K562 (cell line): Measurements from ENCODE around the gene RPS2. TPM values are rescaled to one million over a fixed set of nuclear protein-coding genes. Genes with fewer than 3 reads are reported as not detected.
A peak's percentile ranks its signal among the peaks of the same experiment; 100 is the strongest.

Source experiments
- CTCF ChIP-seq, 3 experiments: IDR thresholded peaks in 2 of 3; conservative IDR thresholded peaks in 1 of 3; 2 replicates each; pipeline ENCODE4 v1.5.1; 2011 to 2012; ENCODE audit warnings: low read length in 3 of 3, mild to moderate bottlenecking in 3 of 3, control low read depth in 2 of 3, improper control_type of control experiment in 1 of 3, inconsistent platforms in 1 of 3, low read depth in 1 of 3, mixed read lengths in 1 of 3, moderate library complexity in 1 of 3; ENCODE audit not compliant: insufficient read depth in 2 of 3
- CUX1 ChIP-seq: fragments of 200-800 bp; sonication (Bioruptor generic); IDR thresholded peaks from 2 replicates; pipeline ENCODE4 v1.6.1; 2016; ENCODE audit warnings: missing genetic modification characterization, missing compliant biosample characterization
- ILF3 ChIP-seq: fragments of 450-650 bp; IDR thresholded peaks from 2 replicates; pipeline ENCODE4 v1.6.1; 2018; ENCODE audit warnings: antibody characterized with exemption, mild to moderate bottlenecking, moderate library complexity, borderline replicate concordance
- NR4A1 ChIP-seq, 2 experiments: fragments of 250-450 bp in 1 of 2; fragments of 450-650 bp in 1 of 2; sonication (Bioruptor Pico) in 1 of 2; IDR thresholded peaks; 2 replicates each; pipeline versions ENCODE4 v1.4.0 to v1.6.1; 2016 to 2020; ENCODE audit warnings: mild to moderate bottlenecking in 2 of 2, missing compliant biosample characterization in 1 of 2, missing genetic modification characterization in 1 of 2, moderate library complexity in 1 of 2
- PRDM10 ChIP-seq: fragments of 450-650 bp; IDR thresholded peaks from 2 replicates; pipeline ENCODE4 v1.6.1; 2018; ENCODE audit not compliant: partially characterized antibody
- RBBP5 ChIP-seq: fragments of 200-600 bp; sonication (generic); IDR thresholded peaks from 2 replicates; pipeline ENCODE4 v1.6.1; 2012; ENCODE audit warnings: borderline replicate concordance, mild to moderate bottlenecking, low read length, control low read depth, inconsistent platforms; ENCODE audit not compliant: insufficient read depth, poor library complexity, severe bottlenecking
- THAP12 ChIP-seq: fragments of 250-450 bp; sonication (Bioruptor Pico); IDR thresholded peaks from 2 replicates; pipeline ENCODE4 v1.9.0; 2021; ENCODE audit warnings: mild to moderate bottlenecking, inconsistent platforms
- ZNF785 ChIP-seq: fragments of 250-450 bp; sonication (Bioruptor Pico); IDR thresholded peaks from 2 replicates; pipeline ENCODE4 v1.4.0; 2020; ENCODE audit warnings: mild to moderate bottlenecking
- polyA plus RNA-seq, 8 experiments: library from polyadenylated mRNA; depleted of rRNA in 4 of 8; stranded (reverse) in 5 of 8; unstranded in 3 of 8; fragments of >200 nt; fragmentation: Nextera tagmentation in 2 of 8; fragmentation: Illumina TruSeq in 1 of 8; extraction: Ambion mirVana in 2 of 8; extraction: Trizol in 1 of 8; gene quantifications; 2 replicates each; pipeline versions ENCODE4 v1.2.1 to v1.2.3, GENCODE V29; 2011 to 2014; ENCODE audit warnings: inconsistent platforms in 1 of 8, missing spikeins in 1 of 8
- total RNA-seq, 7 experiments: library from RNA; depleted of rRNA in 6 of 7; stranded (reverse); fragments of >200 nt in 6 of 7; fragmentation: Illumina TruSeq in 2 of 7; extraction: Trizol in 2 of 7; gene quantifications; 2 replicates each; pipeline versions ENCODE4 v1.2.1 to v1.2.3, GENCODE V29; 2011 to 2021; ENCODE audit warnings: low replicate concordance in 1 of 7

RPS2 gene
- total and polyA plus RNA-seq, 9 of the 15 experiments (the other 6 are each of a cell fraction or from before 2014, with no cell fraction given) = 834 to 4,794 (median 3,793) TPM

- TF ChIP-seq THAP12 (CRISPR knock-in tag) (peak; percentile 78), PRDM10 (peak; percentile 16), RBBP5 (peak; percentile 88), CTCF (IDR thresholded peaks at IDR 0.05 in 2 of 3, conservative IDR thresholded peaks at IDR 0.05 in 1 of 3; ENCODE audit: insufficient read depth in 2 of 3, low read depth in 1 of 3, low read length in 3 of 3) (peak; percentile 80 to 82 (median 81)), ILF3 (no peak; the same call in 1 of the 2 replicates), CUX1 (no peak), NR4A1 (CRISPR knock-in tag; IDR thresholded peaks at IDR 0.05) (peak; percentile 10; the same call in 1 of the 2 replicates), NR4A1 (tag; IDR thresholded peaks at IDR 0.05) (no peak), ZNF785 (no peak)
Measured at GRCh38 chr16:1959269-1960039, 5.2 kb downstream of the RPS2 start, which contains the start of gene NDUFB10 (continued).
